HG03565 (cell line): ENCODE measurements around the gene SLC24A4.

ENCODE experiments used
- ATAC-seq: cut with Tn5 transposase; IDR thresholded peaks from one replicate; pipeline ENCODE4 v1.9.1; 2021; ENCODE audit warnings: mild to moderate bottlenecking, moderate library complexity; ENCODE audit not compliant: unreplicated experiment

Gene SLC24A4, protein sequence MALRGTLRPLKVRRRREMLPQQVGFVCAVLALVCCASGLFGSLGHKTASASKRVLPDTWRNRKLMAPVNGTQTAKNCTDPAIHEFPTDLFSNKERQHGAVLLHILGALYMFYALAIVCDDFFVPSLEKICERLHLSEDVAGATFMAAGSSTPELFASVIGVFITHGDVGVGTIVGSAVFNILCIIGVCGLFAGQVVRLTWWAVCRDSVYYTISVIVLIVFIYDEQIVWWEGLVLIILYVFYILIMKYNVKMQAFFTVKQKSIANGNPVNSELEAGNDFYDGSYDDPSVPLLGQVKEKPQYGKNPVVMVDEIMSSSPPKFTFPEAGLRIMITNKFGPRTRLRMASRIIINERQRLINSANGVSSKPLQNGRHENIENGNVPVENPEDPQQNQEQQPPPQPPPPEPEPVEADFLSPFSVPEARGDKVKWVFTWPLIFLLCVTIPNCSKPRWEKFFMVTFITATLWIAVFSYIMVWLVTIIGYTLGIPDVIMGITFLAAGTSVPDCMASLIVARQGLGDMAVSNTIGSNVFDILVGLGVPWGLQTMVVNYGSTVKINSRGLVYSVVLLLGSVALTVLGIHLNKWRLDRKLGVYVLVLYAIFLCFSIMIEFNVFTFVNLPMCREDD

DNA sequence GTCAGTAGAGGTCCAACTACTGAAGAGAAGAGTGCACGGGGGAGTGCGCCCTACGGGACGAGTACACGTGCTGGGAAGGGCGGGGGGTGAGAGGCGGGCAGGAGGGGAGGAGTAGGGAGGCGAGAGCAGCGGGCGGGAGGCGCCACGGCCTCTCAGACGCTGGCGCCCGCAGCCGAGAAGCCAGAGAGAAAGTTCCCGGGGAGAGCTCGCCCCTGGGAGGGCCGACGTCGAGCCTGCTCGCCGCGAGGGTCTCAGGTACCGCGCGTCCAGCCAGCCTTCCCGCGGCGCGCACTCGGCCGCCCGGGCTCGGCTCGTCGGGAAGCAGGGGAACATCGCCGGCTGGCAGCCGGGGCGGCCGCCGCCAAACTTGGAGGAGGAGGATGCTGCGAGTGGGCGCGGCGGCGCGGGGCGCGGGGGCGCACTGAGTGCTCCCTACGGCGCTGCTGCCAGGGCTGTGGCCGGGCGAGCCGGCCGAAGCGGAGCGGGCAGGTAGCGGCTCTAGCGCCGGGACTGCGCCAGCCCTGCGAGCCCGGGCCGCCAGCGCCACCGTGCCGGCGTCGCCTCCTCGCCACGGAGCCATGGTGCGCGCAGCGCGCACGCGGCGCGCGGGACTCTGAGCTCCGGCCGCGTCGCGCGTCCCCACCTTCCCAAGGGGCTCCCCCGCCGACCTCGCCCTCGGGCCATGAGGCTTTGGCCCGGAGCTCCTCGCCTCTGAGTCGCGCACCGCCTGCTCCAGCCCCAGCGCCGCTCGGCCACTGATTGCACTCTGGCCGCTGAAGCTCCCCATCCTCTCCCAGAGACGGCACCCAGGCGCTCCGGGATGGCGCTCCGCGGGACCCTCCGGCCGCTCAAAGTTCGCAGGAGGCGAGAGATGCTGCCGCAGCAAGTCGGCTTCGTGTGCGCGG is at the start of gene SLC24A4:
TSS of gene SLC24A4 (plus strand) at position 155 of the 905 bp plus-strand sequence. CDS start at position 821, 666 bp downstream.
- no peak for ATAC-seq

DNA sequence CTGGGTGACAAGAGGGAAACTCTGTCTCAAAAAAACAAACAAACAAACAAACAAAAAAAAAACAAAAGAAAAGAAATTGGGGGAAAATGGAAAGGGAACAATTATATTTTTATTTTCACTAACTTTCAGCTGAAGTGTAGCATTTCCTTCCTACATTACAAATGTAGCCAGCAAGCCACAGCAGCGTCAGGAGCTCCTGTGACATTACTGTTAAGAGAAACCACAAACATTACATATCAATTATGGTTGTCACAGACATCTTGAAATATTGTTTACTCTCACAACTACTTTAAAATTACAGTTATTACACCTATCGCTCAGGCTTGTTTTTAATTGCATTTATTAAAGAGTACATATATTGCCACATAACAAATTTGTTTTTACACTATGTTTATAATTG is 49.8 kb upstream of the SLC24A4 start:
- ATAC-seq: no peak

DNA sequence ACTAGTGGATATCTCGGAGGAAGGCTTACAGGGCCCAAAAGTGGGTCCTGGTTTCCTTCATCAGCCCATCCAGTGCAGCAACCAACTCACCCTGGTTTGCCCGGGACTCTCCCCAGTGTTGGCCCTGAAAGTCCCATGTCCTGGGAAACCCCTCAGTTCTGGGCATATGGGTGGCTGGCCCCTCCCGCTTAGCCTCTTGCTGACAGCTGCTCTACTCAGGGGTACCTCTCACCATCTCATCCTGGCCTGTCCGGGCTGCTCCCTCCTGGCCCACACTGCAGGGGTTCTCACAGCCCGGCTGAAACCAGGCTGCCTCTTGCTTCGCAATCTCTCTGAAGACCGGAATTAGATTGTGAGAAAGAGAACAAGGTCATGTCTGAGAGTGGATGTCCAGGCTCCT is 48.9 kb upstream of the SLC24A4 start:
- ATAC-seq: no peak

DNA sequence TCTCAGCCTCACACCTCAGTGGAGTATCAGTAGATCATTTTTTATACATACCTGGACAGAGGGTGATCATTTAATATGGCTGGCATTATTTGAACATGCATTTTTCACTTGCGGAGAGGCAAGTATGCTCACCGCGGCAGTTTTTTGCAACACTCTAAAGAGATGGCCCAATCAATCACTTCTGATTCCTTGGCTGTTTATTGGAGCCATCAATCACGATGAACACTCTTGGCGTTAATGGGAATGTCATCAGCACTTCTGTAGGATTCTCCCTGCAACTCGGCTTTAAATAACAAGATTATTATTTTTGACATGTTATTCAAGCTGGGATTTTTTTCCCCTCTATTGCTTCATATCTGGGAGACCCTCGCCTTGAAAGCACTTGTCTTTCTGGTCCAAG is 46.9 kb upstream of the SLC24A4 start:
- no peak for ATAC-seq

DNA sequence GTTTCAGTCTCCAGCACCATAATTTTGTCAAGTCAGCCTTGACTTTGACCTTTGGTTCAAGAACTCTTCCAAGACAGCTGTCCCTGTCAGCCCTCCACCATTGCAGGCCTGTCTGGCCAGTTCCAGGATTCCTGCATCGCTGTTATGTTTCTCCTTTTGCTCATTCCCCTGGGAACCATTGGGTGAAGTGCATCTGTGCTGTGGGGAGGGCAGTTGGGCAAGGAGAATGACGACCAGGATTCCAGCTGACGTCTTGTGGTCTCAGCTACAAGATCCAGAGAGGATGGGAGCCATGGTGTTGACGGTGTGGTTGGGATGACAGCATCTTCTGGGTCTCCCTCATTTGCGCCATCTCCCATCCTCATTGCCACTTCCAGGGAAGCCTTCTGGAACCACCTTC is 45.9 kb upstream of the SLC24A4 start:
- ATAC-seq: no peak

DNA sequence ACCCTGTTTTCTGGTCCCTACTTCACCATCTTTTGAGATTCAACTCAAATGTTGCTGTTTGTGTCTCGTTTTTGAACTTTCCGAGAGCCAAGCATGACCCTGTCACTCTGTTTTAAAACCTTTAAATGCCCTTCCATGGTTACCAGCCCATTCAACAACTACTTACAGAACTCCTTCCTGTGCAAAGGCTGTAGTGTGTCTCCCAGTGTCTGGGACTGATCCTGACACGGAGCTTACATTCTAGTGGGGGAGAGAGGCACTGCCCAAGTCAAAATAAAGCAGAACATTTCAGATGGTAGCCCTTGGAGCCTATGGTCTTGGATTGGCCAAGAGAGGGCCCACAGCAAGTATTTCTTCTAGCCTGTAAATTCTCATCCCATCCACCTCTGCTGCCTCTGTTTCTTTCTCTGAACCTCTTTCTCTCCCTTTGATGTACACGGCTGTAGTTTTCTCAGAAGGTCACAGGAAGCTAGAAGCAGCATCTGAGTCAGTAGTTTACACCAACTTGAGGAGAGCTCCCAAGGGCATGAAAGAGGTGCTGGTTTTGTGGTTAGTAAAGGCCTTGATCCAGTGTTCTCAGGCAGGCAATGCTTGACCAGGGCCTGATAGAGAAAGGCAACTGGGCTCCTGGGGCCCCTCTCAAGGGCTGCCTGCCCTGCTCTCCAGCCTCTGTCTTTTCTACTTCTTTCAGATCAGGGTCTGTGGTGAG is 42.3 kb upstream of the SLC24A4 start:
- no peak for ATAC-seq

DNA sequence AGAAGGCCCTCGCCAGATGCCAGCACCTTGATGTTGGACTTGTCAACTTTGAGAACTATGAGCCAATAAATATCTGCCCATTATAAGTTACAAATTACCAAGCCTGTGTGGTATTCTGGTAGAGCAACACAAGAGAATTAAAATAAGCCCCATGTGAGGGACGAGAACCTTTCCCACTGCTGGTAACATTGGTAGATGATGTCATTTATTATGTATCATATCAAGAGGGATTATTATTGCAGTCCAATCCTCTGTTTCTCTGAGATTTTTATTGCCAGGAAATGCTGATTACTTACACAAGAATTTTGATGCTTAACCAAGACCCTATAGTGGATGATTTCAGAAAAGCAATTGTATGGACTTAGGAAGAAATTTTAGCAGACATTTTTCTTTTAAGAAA is 40.3 kb upstream of the SLC24A4 start:
- ATAC-seq: no peak

DNA sequence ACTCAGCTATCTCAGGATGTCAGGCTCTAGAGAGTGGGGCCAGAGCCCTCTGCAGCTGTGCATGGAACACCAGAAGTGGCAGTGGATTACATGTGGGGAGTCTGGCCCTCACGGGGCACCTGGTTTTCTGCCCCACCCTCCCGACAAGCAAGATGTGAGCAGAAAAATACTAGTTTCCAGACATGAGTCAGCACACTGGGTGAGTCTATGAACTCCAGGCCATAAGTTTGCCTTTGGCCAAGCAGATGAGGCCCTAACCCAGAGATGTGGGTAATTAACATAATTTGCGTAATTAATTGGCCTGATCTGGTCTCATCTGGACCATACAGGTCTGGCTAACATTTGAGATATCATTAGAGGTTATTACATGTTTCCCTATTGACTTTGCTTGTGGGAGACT is 37.7 kb upstream of the SLC24A4 start:
- no peak for ATAC-seq

DNA sequence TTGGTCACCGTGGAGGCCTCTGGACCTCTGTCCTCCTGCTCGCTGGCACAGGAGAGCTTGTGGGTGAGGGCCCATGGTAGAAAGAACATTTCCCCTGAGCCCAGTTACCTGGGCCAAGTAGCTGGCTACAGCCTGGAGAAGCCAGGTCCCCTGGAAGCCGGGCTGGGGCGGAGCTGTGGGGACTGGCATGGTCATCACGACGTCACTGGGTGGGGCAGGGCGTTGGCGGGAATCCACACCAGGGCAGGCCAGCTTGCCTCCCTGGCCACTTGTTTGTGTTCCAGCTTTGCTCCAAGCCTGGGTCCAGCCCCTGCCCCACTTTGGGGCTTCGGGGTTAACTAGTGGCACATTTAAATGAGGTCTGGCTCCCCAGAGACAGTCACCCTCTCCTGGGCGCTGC is 35.0 kb upstream of the SLC24A4 start:
- ATAC-seq: no peak

DNA sequence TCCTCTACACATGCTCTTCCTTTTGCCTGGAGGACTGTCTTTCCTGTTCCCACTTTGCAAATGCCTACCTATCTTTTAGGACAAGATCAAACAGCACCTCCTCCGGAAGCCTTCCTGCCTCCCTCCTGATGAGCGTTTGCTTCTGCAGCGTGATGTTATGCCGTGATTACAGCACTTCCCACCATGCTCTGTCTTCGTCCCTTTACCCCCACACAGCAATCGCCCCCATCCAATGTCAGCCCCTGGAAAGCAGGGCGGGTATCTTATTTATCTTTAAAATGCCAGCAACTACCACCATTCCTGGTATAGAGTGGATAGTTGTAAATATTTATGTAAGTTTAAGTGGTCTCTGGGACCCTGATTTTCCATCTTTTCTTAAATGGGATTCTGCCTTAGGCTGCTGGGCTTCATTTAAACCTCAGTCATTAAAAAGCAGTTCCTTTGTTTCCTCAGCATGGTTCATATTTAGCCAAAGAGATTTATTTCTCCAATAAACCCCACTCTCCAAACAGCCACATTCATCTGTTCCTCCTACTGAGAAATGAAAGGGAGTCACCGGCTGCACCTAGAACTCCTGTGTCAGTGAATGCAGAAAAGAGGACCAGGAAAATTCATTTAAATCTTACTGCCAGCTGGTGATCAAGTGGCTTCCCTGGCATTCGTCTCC is 33.8 kb upstream of the SLC24A4 start:
- no peak for ATAC-seq

DNA sequence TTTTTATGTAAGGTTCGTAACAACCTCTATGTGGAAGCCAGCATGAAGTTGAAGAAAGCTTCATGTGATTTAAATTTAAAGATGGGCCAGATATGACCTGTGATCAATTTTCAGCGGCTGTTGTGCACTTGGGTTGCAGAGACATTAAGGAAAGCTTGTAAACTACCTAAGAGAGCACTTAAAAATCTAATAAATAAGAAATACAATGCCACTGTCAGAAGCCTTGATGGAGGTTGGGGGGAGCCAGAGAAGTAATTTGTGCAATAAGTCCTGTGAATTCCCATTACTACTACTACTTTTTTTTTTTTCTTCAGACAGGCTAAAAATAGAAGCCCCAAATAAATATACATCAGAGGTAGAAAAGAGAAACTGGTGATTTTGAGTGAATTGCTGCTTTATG is 30.3 kb upstream of the SLC24A4 start:
- ATAC-seq: no peak

DNA sequence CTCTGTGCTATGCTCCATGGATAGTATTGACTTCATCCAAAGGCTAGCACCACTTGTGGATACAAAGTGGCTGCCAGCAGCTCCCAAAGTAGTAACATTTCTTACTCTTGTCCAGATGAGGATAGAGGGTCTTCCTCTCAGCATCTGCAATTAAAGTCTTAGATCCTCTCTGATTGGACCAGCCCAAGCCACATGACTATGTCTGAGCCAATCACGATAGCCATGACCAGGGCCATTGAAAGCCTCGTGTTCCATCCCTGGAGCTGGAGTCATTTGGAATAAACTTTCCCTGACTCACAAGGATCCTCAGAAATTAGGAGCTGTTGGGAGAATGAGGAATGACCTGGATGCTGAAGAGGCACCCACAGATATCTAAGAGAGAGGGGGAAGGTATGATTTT is 28.5 kb upstream of the SLC24A4 start:
- no peak for ATAC-seq

DNA sequence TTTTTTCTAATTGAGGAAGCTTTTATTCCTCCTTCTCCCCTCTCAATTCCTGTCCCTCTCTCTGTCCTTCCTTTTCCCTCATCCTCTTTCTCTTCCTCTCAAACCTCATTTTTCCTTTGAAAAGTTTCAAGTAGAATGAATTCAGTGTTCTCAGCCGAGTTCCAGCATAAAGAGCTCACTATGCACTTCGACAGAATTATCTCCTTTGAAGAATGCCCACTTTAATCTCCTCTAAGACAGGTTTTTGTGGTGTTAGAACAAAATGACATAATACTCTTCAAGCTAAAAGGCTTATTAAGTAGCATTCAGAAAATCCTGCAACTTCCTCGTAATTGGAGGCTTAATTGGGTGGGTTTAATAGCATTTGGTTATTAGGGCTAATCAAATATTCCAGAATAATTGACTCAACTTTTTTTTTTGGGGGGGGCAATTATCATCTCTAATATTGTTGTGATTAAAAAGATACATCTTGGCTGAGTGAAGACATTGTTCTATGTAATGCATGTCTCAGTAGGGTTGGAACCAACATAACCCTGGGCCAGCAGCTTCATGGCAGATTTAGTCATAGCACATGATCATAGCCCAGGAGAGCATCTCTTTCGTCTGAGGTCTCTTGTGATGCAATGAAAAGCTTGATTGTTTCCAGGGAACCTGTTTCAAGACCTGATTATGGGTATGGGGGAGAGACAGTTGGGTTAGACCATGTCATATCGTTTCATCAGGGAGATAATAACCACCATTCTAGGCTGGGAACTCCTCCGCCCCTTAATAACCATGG is 25.0 kb upstream of the SLC24A4 start:
- ATAC-seq: no peak

DNA sequence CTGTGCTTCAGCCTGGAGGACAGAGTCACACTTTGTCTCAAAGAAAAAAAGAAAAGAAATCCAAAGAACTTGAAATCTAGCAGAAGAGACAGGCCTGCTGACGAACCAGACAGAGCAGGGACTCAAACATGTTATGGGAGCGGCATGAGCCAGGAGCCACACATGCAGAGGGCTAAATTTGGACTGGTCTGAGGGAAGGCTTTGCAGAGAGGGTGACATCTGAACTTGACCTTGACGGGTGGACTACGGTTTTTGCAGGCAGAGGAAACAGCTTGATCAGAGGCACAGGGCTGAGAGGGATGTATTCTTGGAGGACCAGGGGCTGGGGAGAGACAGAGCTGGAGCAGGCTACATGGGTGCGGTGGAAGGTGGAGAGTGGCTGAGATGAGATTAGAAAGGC is 20.5 kb upstream of the SLC24A4 start:
- ATAC-seq: no peak

DNA sequence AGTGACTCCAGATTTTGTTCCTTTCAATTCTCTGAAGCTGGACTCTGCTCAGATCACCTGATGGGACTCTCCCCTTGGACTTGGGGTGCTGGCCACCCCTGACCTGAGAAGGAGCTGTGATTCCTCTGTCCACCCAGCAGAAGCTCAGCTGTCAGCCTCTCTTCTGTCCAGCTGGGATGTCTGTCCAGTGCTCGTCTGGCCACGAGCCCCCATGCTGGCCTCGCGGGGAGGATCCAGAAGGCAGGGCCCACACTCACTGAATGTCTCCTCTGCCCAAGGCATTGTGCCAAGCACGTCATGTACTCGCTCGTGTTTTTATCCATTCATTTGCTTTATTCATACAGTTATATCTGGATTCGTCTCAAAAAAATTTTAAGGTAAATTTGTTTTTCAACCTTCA is 14.2 kb upstream of the SLC24A4 start:
- ATAC-seq: no peak

DNA sequence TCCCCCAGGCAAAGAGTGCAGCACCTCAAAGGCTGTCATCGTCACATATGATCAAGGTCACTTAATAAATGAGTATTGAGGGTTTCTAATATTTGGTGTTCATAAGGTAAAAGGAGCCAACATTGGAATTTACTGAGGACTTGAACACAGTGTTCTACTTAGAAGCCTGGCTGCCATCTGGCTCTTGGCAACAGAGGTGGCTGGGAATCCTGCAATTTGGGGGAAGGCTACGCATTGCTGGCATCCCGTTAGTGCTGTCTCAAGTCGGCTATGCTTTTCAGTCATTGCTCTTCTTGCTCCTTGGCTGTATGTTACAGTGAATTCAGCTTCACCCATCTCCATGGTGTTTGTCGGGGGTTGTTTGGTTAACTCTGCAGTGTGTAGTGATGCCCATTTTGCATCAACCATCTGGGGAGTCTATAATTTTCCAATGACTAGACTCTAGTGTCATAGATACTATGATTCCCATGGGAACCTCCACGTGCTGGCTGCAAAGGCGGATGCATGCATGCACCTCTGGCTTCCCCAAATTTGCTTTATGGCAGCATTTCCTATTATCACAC is 12.9 kb upstream of the SLC24A4 start:
- no peak for ATAC-seq

DNA sequence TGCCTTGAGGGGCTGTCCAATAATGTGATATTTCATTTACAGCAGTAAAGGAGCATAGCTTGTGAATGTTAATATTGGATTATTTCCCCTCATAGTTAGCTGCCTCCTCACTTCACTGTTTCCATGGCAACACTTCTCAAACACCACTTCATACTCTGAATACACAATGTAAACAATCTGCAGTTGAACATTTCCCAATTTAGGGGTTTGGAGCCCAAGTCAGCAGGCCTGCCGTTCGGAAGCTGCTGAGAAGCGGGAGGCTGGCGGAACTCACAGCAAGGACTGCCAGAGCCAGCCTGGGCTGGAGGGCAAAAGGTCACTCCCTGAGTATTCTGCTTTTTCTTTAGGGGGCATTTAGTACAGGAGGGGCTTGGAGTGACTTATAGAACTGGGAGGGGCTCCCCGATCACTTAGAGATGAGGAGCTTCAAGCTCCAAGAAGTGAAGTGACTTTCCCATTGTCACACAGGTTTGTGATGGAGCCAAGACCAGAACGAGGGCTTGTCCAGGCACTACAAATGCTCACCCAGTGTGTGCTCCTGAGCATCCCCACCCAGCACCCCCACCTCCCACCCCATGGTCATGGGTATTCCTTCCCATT is 12.1 kb upstream of the SLC24A4 start:
- ATAC-seq: no peak

DNA sequence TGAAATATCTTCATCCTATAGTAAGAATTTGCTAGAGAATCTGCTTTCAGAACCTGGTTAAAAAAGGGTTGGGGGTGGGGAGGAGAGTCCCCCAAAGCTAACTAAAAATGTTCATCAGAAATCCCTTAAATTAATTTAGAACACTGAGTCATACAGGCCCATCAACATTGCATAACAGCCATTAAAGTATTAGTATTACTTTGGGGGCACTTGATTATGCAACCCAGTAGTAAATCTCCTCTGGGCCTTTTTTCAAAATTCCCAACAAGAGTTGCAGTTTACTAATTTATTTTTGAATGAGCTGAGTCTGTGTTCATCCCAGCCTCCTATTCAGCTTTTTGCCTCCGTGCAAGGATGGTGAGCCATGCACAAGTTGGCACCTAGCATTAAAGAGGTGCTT is 8.8 kb upstream of the SLC24A4 start:
- ATAC-seq: no peak
